K562 (cell line): ENCODE results near the gene INPP4B.
"Not testable (repeated sequence)": the region's sequence is repeated elsewhere in the genome, so short reads cannot be mapped to it uniquely, and the experiment has no call there.

Experiments used
- CTCF ChIP-seq, 3 experiments: IDR thresholded peaks in 2 of 3; conservative IDR thresholded peaks in 1 of 3; 2 replicates each; pipeline ENCODE4 v1.5.1; 2011 to 2012; ENCODE audit warnings: low read length in 3 of 3, mild to moderate bottlenecking in 3 of 3, control low read depth in 2 of 3, improper control_type of control experiment in 1 of 3, inconsistent platforms in 1 of 3, low read depth in 1 of 3, mixed read lengths in 1 of 3, moderate library complexity in 1 of 3; ENCODE audit not compliant: insufficient read depth in 2 of 3
- ESRRA ChIP-seq: fragments of 450-650 bp; IDR thresholded peaks from 2 replicates; pipeline ENCODE4 v1.6.1; 2014; ENCODE audit warnings: low read depth, mild to moderate bottlenecking, moderate library complexity, borderline replicate concordance
- ESRRB ChIP-seq: fragments of 250-450 bp; sonication (Bioruptor Pico); IDR thresholded peaks from 2 replicates; pipeline ENCODE4 v1.5.0; 2020; ENCODE audit warnings: mild to moderate bottlenecking, moderate library complexity, borderline replicate concordance
- KDM1A ChIP-seq, 2 experiments: fragments of 450-650 bp; IDR thresholded peaks; 2 replicates each; pipeline ENCODE4 v1.6.1; 2016; ENCODE audit warnings: mild to moderate bottlenecking in 2 of 2
- MYC ChIP-seq, 2 experiments: fragments of 250-450 bp in 1 of 2; sonication (Bioruptor Pico) in 1 of 2; IDR thresholded peaks; 2 replicates each; pipeline versions ENCODE4 v1.5.1 to v1.6.1; 2012 to 2021; ENCODE audit warnings: low read depth in 2 of 2, borderline replicate concordance in 1 of 2, improper control_type of control experiment in 1 of 2, low read length in 1 of 2, mild to moderate bottlenecking in 1 of 2, moderate library complexity in 1 of 2
- NCOA1 ChIP-seq: fragments of 450-650 bp; IDR thresholded peaks from 2 replicates; pipeline ENCODE4 v1.6.1; 2016; ENCODE audit warnings: low read depth
- NFYB ChIP-seq: IDR thresholded peaks from 2 replicates; pipeline ENCODE4 v1.6.1; 2011; ENCODE audit warnings: mild to moderate bottlenecking, moderate library complexity; ENCODE audit not compliant: insufficient read length; ENCODE audit errors: extremely low read depth
- PKNOX1 ChIP-seq: fragments of 450-650 bp; IDR thresholded peaks from 2 replicates; pipeline ENCODE4 v1.6.1; 2016
- POLR2A ChIP-seq: fragments of 450-650 bp; conservative IDR thresholded peaks from 2 replicates; pipeline ENCODE4 v1.6.1; 2016
- TF ChIP-seq, protein P1 (sequence below): sonication (generic); formaldehyde crosslinking; IDR thresholded peaks from 2 replicates; pipeline ENCODE4 v1.9.0; 2022; ENCODE audit warnings: mild to moderate bottlenecking, missing genetic modification reagents
- TF ChIP-seq, protein P2 (sequence below): sonication (generic); formaldehyde crosslinking; IDR thresholded peaks from 2 replicates; pipeline ENCODE4 v1.8.1; 2022; ENCODE audit warnings: missing genetic modification reagents
- TF ChIP-seq, protein P3 (sequence below): sonication (generic); formaldehyde crosslinking; IDR thresholded peaks from 2 replicates; pipeline ENCODE4 v1.8.0; 2022; ENCODE audit warnings: mild to moderate bottlenecking, missing genetic modification reagents, borderline replicate concordance
- TF ChIP-seq, protein P4 (sequence below): sonication (generic); formaldehyde crosslinking; IDR thresholded peaks from 2 replicates; pipeline ENCODE4 v1.5.0; 2020; ENCODE audit warnings: missing genetic modification reagents

DNA sequence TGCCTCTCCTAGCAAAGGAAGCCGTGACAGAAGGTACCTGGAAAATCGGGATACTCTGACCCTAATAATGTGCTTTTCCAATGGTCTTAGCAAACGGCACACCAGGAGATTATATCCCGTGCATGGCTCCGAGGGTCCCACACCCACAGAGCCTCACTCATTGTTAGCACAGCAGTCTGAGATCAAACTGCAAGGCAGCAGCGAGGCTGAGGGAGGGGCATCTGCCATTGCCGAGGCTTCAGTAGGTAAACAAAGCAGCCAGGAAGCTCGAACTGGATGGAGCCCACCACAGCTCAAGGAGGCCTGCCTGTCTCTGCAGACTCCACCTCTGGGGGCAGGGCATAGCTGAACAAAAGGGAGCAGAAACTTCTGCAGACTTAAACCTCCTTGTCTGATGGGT lies 779.5 kb downstream of the INPP4B start:
- not testable (repeated sequence) for TF ChIP-seq POLR2A; KDM1A (IDR thresholded peaks at IDR 0.05); CTCF (IDR thresholded peaks at IDR 0.05 in 2 of 3, conservative IDR thresholded peaks at IDR 0.05 in 1 of 3; ENCODE audit: insufficient read depth in 2 of 3, low read depth in 1 of 3, low read length in 3 of 3); MYC (IDR thresholded peaks at IDR 0.05; ENCODE audit: low read depth, low read length); MYC (CRISPR knock-in tag; IDR thresholded peaks at IDR 0.05; ENCODE audit: borderline replicate concordance, low read depth); ESRRB; PKNOX1; NCOA1; ESRRA; NFYB
- TF ChIP-seq, protein P1, sequence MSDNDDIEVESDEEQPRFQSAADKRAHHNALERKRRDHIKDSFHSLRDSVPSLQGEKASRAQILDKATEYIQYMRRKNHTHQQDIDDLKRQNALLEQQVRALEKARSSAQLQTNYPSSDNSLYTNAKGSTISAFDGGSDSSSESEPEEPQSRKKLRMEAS (CRISPR knock-in tag) = not testable (repeated sequence)
- TF ChIP-seq, protein P2, sequence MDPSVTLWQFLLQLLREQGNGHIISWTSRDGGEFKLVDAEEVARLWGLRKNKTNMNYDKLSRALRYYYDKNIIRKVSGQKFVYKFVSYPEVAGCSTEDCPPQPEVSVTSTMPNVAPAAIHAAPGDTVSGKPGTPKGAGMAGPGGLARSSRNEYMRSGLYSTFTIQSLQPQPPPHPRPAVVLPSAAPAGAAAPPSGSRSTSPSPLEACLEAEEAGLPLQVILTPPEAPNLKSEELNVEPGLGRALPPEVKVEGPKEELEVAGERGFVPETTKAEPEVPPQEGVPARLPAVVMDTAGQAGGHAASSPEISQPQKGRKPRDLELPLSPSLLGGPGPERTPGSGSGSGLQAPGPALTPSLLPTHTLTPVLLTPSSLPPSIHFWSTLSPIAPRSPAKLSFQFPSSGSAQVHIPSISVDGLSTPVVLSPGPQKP (CRISPR knock-in tag) = not testable (repeated sequence)
- TF ChIP-seq, protein P3, sequence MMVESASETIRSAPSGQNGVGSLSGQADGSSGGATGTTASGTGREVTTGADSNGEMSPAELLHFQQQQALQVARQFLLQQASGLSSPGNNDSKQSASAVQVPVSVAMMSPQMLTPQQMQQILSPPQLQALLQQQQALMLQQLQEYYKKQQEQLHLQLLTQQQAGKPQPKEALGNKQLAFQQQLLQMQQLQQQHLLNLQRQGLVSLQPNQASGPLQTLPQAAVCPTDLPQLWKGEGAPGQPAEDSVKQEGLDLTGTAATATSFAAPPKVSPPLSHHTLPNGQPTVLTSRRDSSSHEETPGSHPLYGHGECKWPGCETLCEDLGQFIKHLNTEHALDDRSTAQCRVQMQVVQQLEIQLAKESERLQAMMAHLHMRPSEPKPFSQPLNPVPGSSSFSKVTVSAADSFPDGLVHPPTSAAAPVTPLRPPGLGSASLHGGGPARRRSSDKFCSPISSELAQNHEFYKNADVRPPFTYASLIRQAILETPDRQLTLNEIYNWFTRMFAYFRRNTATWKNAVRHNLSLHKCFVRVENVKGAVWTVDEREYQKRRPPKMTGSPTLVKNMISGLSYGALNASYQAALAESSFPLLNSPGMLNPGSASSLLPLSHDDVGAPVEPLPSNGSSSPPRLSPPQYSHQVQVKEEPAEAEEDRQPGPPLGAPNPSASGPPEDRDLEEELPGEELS (CRISPR knock-in tag) = not testable (repeated sequence)
- TF ChIP-seq, protein P4, sequence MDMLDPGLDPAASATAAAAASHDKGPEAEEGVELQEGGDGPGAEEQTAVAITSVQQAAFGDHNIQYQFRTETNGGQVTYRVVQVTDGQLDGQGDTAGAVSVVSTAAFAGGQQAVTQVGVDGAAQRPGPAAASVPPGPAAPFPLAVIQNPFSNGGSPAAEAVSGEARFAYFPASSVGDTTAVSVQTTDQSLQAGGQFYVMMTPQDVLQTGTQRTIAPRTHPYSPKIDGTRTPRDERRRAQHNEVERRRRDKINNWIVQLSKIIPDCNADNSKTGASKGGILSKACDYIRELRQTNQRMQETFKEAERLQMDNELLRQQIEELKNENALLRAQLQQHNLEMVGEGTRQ (CRISPR knock-in tag) = not testable (repeated sequence)
